ENCODE data around the gene HSPA1B. TPM values are rescaled to one million over a fixed set of nuclear protein-coding genes. Genes with fewer than 3 reads are reported as not detected.

The HSPA1B gene
- total RNA-seq (100 to 1,000 TPM; 110 to 299 (median 197) TPM), polyA plus RNA-seq (114 TPM)
- long read RNA-seq, donor 1, transcript HSPA1B-201 (1 exons, 2,521 nt): major isoform, 127 of 128 reads
- long read RNA-seq, donor 1, partial matches to known transcripts: 0 of 128 reads
- long read RNA-seq, donor 1, other reads (novel, unspliced or antisense): 1 of 128 reads
- long read RNA-seq, donor 2, transcript HSPA1B-201 (1 exons, 2,521 nt): major isoform, 59 of 59 reads
- long read RNA-seq, donor 2, partial matches to known transcripts: 0 of 59 reads
- long read RNA-seq, donor 2, other reads (novel, unspliced or antisense): 0 of 59 reads
- long read RNA-seq, donor 3, transcript HSPA1B-201 (1 exons, 2,521 nt): major isoform, 81 of 83 reads
- long read RNA-seq, donor 3, partial matches to known transcripts: 0 of 83 reads
- long read RNA-seq, donor 3, other reads (novel, unspliced or antisense): 2 of 83 reads
- long read RNA-seq, donor 4, transcript HSPA1B-201 (1 exons, 2,521 nt): major isoform, 19 of 21 reads
- long read RNA-seq, donor 4, partial matches to known transcripts: 0 of 21 reads
- long read RNA-seq, donor 4, other reads (novel, unspliced or antisense): 2 of 21 reads

DNA sequence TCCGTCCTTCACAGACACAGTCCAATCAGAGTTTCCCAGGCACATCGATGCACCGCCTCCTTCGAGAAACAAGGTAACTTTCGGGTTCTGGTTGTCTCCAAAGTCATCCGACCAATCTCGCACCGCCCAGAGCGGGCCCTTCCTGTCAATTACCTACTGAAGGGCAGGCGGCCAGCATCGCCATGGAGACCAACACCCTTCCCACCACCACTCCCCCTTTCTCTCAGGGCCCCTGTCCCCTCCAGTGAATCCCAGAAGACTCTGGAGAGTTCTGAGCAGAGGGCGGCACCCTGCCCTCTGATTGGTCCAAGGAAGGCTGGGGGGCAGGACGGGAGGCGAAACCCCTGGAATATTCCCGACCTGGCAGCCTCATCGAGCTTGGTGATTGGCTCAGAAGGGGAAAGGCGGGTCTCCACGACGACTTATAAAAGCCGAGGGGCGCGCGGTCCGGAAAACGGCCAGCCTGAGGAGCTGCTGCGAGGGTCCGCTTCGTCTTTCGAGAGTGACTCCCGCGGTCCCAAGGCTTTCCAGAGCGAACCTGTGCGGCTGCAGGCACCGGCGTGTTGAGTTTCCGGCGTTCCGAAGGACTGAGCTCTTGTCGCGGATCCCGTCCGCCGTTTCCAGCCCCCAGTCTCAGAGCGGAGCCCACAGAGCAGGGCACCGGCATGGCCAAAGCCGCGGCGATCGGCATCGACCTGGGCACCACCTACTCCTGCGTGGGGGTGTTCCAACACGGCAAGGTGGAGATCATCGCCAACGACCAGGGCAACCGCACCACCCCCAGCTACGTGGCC lies at the start of gene HSPA1B:
Gene HSPA1B, plus strand, starts transcription at position 453 of the 794 bp plus-strand sequence. Its CDS starts 213 bp downstream, at position 666.
- H3K9me3 ChIP-seq (ENCODE audit: control insufficient read depth, low read length): no peaks in the 10 kb centered on the region
- no peaks in the 10 kb centered on the region for H3K27me3 ChIP-seq (ENCODE audit: control insufficient read depth, insufficient read depth)
- DNase-seq: peak; percentile 99 to 100 (median 100)
- H3K4me3 ChIP-seq (ENCODE audit: low read length): peak within 1 kb of the TSS; percentile 77
- peak; percentile 97 for ATAC-seq
- intact Hi-C loops (cut with DNase I): loop anchor here in 1 of 4 donors (2.0 kb wide), 1 partner anchor 99 kb away; the partner anchor contains the start of gene DDAH2
- under 1% methylated on average over 52 of the region's 56 CpGs for WGBS
- H3K4me1 ChIP-seq (ENCODE audit: control insufficient read depth, insufficient read depth, low read length): peaks cover 5% of the 10 kb centered on the region
- peak within 1 kb of the TSS; percentile 99 for H3K27ac ChIP-seq (ENCODE audit: low read length)

- H3K4me3 ChIP-seq (ENCODE audit: low read length): no peak overlapping the region
- DNase-seq (peak in 2 of 3 donors; percentile 20 to 40), ATAC-seq (no peak)
- H3K4me1 ChIP-seq (ENCODE audit: control insufficient read depth, insufficient read depth, low read length): peaks cover 6% of the 10 kb centered on the region
- H3K27me3 ChIP-seq (ENCODE audit: control insufficient read depth, insufficient read depth): no peaks in the 10 kb centered on the region
- H3K9me3 ChIP-seq (ENCODE audit: control insufficient read depth, low read length): no peaks in the 10 kb centered on the region
- H3K27ac ChIP-seq (ENCODE audit: low read length): no peak overlapping the region
- WGBS: 93% methylated on average over 5 of the region's 5 CpGs
- intact Hi-C loops (cut with DNase I): no loop called here
These were observed 49.3 kb upstream of the HSPA1B start for GRCh38 chr6:31778193-31778592.

- Histone ChIP-seq H3K27ac (ENCODE audit: low read length) (no peak overlapping the region), H3K4me1 (ENCODE audit: control insufficient read depth, insufficient read depth, low read length) (peaks cover 6% of the 10 kb centered on the region), H3K4me3 (ENCODE audit: low read length) (no peak overlapping the region), H3K27me3 (ENCODE audit: control insufficient read depth, insufficient read depth) (no peaks in the 10 kb centered on the region), H3K9me3 (ENCODE audit: control insufficient read depth, low read length) (no peaks in the 10 kb centered on the region)
- 92% methylated on average over 43 of the region's 43 CpGs for WGBS
- no peak for ATAC-seq
- peak in 2 of 3 donors; percentile 46 to 60 for DNase-seq
- intact Hi-C loops (cut with DNase I): no loop called here
These were observed 48.3 kb upstream of the HSPA1B start for GRCh38 chr6:31778999-31779885.

DNA sequence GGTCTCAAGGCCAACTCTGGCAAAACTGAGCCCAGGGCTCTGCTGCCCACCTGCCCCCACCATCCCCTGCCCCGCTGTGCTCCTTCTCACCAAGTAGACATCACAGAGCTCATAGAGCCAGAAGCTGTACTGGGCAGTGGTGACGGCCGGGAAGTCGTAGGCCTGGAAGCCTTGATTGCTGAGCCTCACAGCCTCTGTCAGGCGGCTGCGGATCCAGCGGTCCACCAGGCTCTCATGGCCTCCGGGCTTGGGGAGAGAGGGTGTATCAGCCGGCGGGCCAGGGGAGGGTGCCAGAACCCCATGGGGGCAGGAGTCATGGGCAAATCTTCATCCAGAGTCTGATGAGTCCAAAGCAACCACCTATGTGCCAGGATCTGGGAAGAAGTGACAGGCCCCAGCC lies 47.6 kb upstream of the HSPA1B start:
- Histone ChIP-seq H3K27ac (ENCODE audit: low read length) (no peak overlapping the region), H3K4me3 (ENCODE audit: low read length) (no peak overlapping the region), H3K9me3 (ENCODE audit: control insufficient read depth, low read length) (no peaks in the 10 kb centered on the region), H3K4me1 (ENCODE audit: control insufficient read depth, insufficient read depth, low read length) (peaks cover 6% of the 10 kb centered on the region), H3K27me3 (ENCODE audit: control insufficient read depth, insufficient read depth) (no peaks in the 10 kb centered on the region)
- 96% methylated on average over 10 of the region's 10 CpGs for WGBS
- peak in 2 of 3 donors; percentile 27 to 45 for DNase-seq
- no peak for ATAC-seq
- intact Hi-C loops (cut with DNase I): no loop called here

GRCh38 chr6:31780507-31781243 lies 46.9 kb upstream of the HSPA1B start:
- no peak for ATAC-seq
- no peaks in the 10 kb centered on the region for H3K9me3 ChIP-seq (ENCODE audit: control insufficient read depth, low read length)
- H3K4me3 ChIP-seq (ENCODE audit: low read length): no peak overlapping the region
- DNase-seq: peak in 2 of 3 donors; percentile 21 to 53
- WGBS: 89% methylated on average over 20 of the region's 20 CpGs
- H3K27me3 ChIP-seq (ENCODE audit: control insufficient read depth, insufficient read depth): no peaks in the 10 kb centered on the region
- intact Hi-C loops (cut with DNase I): no loop called here
- no peak overlapping the region for H3K27ac ChIP-seq (ENCODE audit: low read length)
- H3K4me1 ChIP-seq (ENCODE audit: control insufficient read depth, insufficient read depth, low read length): peaks cover 6% of the 10 kb centered on the region

DNA sequence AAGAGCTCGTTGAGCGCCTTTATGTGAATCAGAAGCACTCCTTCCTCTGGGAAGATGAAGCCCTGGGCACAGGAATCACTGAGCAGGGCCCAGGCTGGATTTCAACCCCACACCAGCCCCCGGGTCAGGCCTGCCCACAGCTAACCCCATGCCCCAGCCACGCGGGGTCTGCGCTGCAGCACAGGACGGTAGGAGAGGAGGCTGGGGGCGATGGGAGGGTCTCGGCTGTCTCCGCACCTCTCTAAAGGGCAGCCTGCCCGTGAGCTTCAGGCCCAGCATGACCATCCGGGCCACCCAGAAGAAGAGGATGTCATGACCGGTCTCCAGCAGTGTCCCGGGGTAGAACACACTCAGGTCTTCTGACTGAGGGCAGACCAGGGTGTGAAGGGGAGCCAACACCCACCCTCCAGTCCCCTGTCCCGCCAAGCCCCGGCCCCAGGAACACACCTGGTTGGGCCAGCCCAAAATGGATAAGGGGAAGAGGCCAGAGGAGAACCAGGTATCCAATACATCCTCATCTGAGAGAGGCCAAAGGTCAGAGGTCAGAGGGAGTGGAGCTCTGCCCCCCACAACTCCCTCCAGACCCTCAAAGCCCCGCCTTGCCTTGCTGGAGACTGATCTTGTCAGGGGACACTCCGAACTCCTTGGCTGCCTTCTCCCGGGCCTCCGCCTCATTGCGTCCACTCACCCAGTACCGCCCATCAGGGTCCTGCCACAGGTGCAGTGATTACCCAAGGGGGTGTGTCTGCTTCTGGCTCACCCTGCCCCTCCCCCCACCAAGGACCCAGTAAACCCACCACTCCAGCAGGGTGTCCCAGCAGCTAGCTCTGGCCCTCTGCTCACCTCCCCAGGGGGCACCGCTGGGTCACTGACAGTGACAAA lies 46.1 kb upstream of the HSPA1B start:
- H3K27me3 ChIP-seq (ENCODE audit: control insufficient read depth, insufficient read depth): no peaks in the 10 kb centered on the region
- intact Hi-C loops (cut with DNase I): no loop called here
- peaks cover 6% of the 10 kb centered on the region for H3K4me1 ChIP-seq (ENCODE audit: control insufficient read depth, insufficient read depth, low read length)
- DNase-seq: peak in 2 of 3 donors; percentile 36 to 56
- ATAC-seq: no peak
- H3K9me3 ChIP-seq (ENCODE audit: control insufficient read depth, low read length): no peaks in the 10 kb centered on the region
- no peak overlapping the region for H3K27ac ChIP-seq (ENCODE audit: low read length)
- H3K4me3 ChIP-seq (ENCODE audit: low read length): no peak overlapping the region
- WGBS: 94% methylated on average over 23 of the region's 23 CpGs

DNA sequence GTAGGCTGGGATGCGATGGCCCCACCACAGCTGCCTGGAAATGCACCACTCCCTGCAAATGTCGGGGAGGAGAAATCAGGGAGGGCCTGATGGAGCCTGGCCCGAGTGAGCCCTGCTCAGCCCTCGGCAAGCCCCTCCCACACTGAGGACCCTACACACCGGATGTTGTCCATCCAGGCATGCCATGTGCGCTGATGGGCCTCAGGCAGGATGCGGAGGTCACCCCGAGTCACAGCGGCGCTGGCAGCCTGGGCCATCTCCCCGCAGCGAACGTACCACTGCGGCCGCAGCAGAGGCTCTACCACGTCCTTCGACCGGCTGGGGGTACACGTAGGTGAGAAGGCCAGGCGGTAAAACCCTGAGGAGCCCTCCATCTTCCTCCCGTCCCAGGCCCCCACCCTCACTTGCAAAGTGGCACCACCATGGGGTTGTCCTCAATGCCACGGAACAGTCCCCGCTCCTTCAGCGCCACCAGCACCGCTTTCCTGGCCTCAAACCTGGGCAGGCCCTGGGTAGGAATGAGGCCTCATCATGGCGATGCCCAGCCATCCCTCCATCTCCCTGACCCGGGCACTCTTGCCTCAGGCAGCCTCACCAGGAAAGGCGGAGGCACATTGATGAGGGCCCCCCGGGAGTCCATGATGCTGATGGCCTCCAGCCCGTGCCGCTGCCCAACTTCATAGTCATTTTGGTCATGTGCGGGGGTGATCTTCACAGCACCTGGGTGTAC lies 45.2 kb upstream of the HSPA1B start:
- intact Hi-C loops (cut with DNase I): no loop called here
- DNase-seq: peak in 2 of 3 donors; percentile 37 to 47
- Histone ChIP-seq H3K4me3 (ENCODE audit: low read length) (no peak overlapping the region), H3K9me3 (ENCODE audit: control insufficient read depth, low read length) (no peaks in the 10 kb centered on the region), H3K4me1 (ENCODE audit: control insufficient read depth, insufficient read depth, low read length) (peaks cover 1% of the 10 kb centered on the region), H3K27me3 (ENCODE audit: control insufficient read depth, insufficient read depth) (no peaks in the 10 kb centered on the region), H3K27ac (ENCODE audit: low read length) (no peak overlapping the region)
- 90% methylated on average over 32 of the region's 32 CpGs for WGBS
- ATAC-seq: no peak

GRCh38 chr6:31784098-31784925 lies 43.2 kb upstream of the HSPA1B start:
- no peak overlapping the region for H3K4me3 ChIP-seq (ENCODE audit: low read length)
- no peaks in the 10 kb centered on the region for H3K9me3 ChIP-seq (ENCODE audit: control insufficient read depth, low read length)
- H3K27me3 ChIP-seq (ENCODE audit: control insufficient read depth, insufficient read depth): no peaks in the 10 kb centered on the region
- DNase-seq (peak in 2 of 3 donors; percentile 32 to 35), ATAC-seq (no peak)
- 90% methylated on average over 15 of the region's 15 CpGs for WGBS
- intact Hi-C loops (cut with DNase I): no loop called here
- no peak overlapping the region for H3K27ac ChIP-seq (ENCODE audit: low read length)
- no peaks in the 10 kb centered on the region for H3K4me1 ChIP-seq (ENCODE audit: control insufficient read depth, insufficient read depth, low read length)
